OCI-LY3 (cell line): ENCODE data around the gene DCUN1D3.

Source experiments
- H2AFZ ChIP-seq: fragments of 200-600, 300-600 bp; shearing (Covaris generic); 2 replicates; pipeline ENCODE4 v1.6.0; 2014; ENCODE audit warnings: antibody characterized with exemption, low read depth, low read length
- H3K27ac ChIP-seq: fragments of 200-600, 300-600 bp; sonication (generic); 2 replicates; pipeline ENCODE4 v1.5.1; 2014; ENCODE audit warnings: mild to moderate bottlenecking, low read length, moderate library complexity, mixed read lengths
- H3K27me3 ChIP-seq: fragments of 200-600, 300-600 bp; sonication (generic); 2 replicates; pipeline ENCODE4 v1.6.1; 2014; ENCODE audit warnings: low read depth, low read length, mixed read lengths
- H3K36me3 ChIP-seq: fragments of 200-600, 300-600 bp; sonication (generic); replicated peaks from 2 replicates; pipeline ENCODE3; 2014; ENCODE audit warnings: low read depth, low read length, mixed read lengths
- H3K4me1 ChIP-seq: fragments of 300-600, 200-600 bp; sonication (generic); 2 replicates; pipeline ENCODE4 v1.6.1; 2014; ENCODE audit warnings: low read length, mixed read lengths
- H3K4me2 ChIP-seq: fragments of 200-600, 300-600 bp; sonication (generic); 2 replicates; pipeline ENCODE4 v1.6.1; 2014; ENCODE audit warnings: low read length, mixed read lengths
- H3K4me3 ChIP-seq: fragments of 300-600, 200-600 bp; sonication (generic); 2 replicates; pipeline ENCODE4 v1.5.1; 2014; ENCODE audit warnings: antibody characterized with exemption, mild to moderate bottlenecking, low read length, moderate library complexity
- H3K79me2 ChIP-seq: fragments of 300-600, 200-600 bp; shearing (Covaris generic); 2 replicates; pipeline ENCODE4 v1.6.1; 2014; ENCODE audit warnings: mild to moderate bottlenecking, low read length, mixed read lengths
- H3K9ac ChIP-seq: fragments of 300-600, 200-600 bp; shearing (Covaris generic); 2 replicates; pipeline ENCODE4 v1.6.0; 2014; ENCODE audit warnings: mild to moderate bottlenecking, low read length, moderate library complexity
- H3K9me3 ChIP-seq: fragments of 200-600, 300-600 bp; shearing (Covaris generic); 2 replicates; pipeline ENCODE4 v1.6.1; 2014; ENCODE audit warnings: low read length, mixed read lengths; ENCODE audit not compliant: insufficient read depth
- H4K20me1 ChIP-seq: fragments of 200-600, 300-600 bp; sonication (generic); 2 replicates; pipeline ENCODE4 v1.6.1; 2016; ENCODE audit warnings: low read length, mixed read lengths; ENCODE audit not compliant: insufficient read depth
- CTCF ChIP-seq: fragments of 200-600, 300-600 bp; sonication (generic); IDR thresholded peaks from 2 replicates; pipeline ENCODE4 v1.5.1; 2014; ENCODE audit warnings: antibody characterized with exemption, low read length, low read depth
- EZH2phosphoT487 ChIP-seq: fragments of 200-600 bp; shearing (Covaris generic); IDR thresholded peaks from 2 replicates; pipeline ENCODE4 v1.6.1; 2018; ENCODE audit warnings: antibody characterized with exemption, mixed run types, low read depth

Gene DCUN1D3

GRCh38 chr16:20873331-20873730 is 26.8 kb downstream of the DCUN1D3 start:
- Histone ChIP-seq H3K27ac (no peak overlapping the region), H3K4me1 (peaks cover 46% of the 10 kb centered on the region), H3K36me3 (peaks cover 6% of the 10 kb centered on the region), H3K4me3 (no peak overlapping the region), H3K9me3 (no peaks in the 10 kb centered on the region), H3K9ac (no peak overlapping the region), H3K79me2 (peaks cover 4% of the 10 kb centered on the region; the same call in 1 of the 2 replicates), H3K4me2 (no peak overlapping the region; the same call in 1 of the 2 replicates), H3K27me3 (0 out of 2 replicates have a peak, but pooled peaks cover 7% of the 10 kb centered on the region), H4K20me1 (peaks cover 35% of the 10 kb centered on the region), H2AFZ (no peak overlapping the region)
- TF ChIP-seq EZH2phosphoT487 (no peak), CTCF (no peak)

- no peak overlapping the region for H2AFZ ChIP-seq
- H3K4me3 ChIP-seq = no peak overlapping the region
- H3K9ac ChIP-seq = no peak overlapping the region
- no peaks in the 10 kb centered on the region for H3K9me3 ChIP-seq
- H3K27ac ChIP-seq = no peak overlapping the region
- peaks cover 43% of the 10 kb centered on the region for H3K4me1 ChIP-seq
- TF ChIP-seq CTCF = no peak
- TF ChIP-seq EZH2phosphoT487 = no peak
- peaks cover 35% of the 10 kb centered on the region for H4K20me1 ChIP-seq
- H3K27me3 ChIP-seq = 0 out of 2 replicates have a peak, but pooled peaks cover 7% of the 10 kb centered on the region
- H3K79me2 ChIP-seq = peaks cover 4% of the 10 kb centered on the region; the same call in 1 of the 2 replicates
- H3K4me2 ChIP-seq = peak overlapping the region; percentile 13; the same call in 1 of the 2 replicates
- peaks cover 3% of the 10 kb centered on the region for H3K36me3 ChIP-seq
These were observed 28.0 kb downstream of the DCUN1D3 start for GRCh38 chr16:20871941-20872815.

GRCh38 chr16:20871258-20871657 is 28.9 kb downstream of the DCUN1D3 start:
- Histone ChIP-seq H3K9ac (no peak overlapping the region), H3K4me1 (peaks cover 51% of the 10 kb centered on the region), H3K36me3 (no peaks in the 10 kb centered on the region), H2AFZ (no peak overlapping the region), H3K4me2 (no peak overlapping the region), H3K27ac (no peak overlapping the region), H3K79me2 (no peaks in the 10 kb centered on the region), H3K4me3 (no peak overlapping the region), H4K20me1 (peaks cover 35% of the 10 kb centered on the region), H3K9me3 (no peaks in the 10 kb centered on the region), H3K27me3 (0 out of 2 replicates have a peak, but pooled peaks cover 7% of the 10 kb centered on the region)
- no peak for TF ChIP-seq CTCF
- TF ChIP-seq EZH2phosphoT487 = no peak

GRCh38 chr16:20870122-20870820 is 29.9 kb downstream of the DCUN1D3 start:
- TF ChIP-seq CTCF = no peak
- TF ChIP-seq EZH2phosphoT487 = no peak
- no peaks in the 10 kb centered on the region for H3K9me3 ChIP-seq
- H2AFZ ChIP-seq = no peak overlapping the region
- peaks cover 35% of the 10 kb centered on the region for H4K20me1 ChIP-seq
- H3K27me3 ChIP-seq = 0 out of 2 replicates have a peak, but pooled peaks cover 7% of the 10 kb centered on the region
- H3K4me2 ChIP-seq = no peak overlapping the region
- no peak overlapping the region for H3K27ac ChIP-seq
- H3K4me3 ChIP-seq = no peak overlapping the region
- no peaks in the 10 kb centered on the region for H3K36me3 ChIP-seq
- no peak overlapping the region for H3K9ac ChIP-seq
- no peaks in the 10 kb centered on the region for H3K79me2 ChIP-seq
- H3K4me1 ChIP-seq = peaks cover 54% of the 10 kb centered on the region
